GM19099 (cell line): ENCODE data around the gene CDC37L1.

Source experiments
- POLR2A ChIP-seq: IDR thresholded peaks from 3 replicates; pipeline ENCODE4 v1.6.1; 2011; ENCODE audit warnings: low read depth; ENCODE audit not compliant: insufficient read length; ENCODE audit errors: extremely low read depth

CDC37L1 gene

GRCh38 chr9:4756420-4756819 is 77.1 kb downstream of the CDC37L1 start:
- no peak for TF ChIP-seq POLR2A
